C4-2B (cell line): Measurements from ENCODE around the gene ZNF674.

Experiments
- ZFX ChIP-seq: fragments of 450-650 bp; IDR thresholded peaks from 2 replicates; pipeline ENCODE4 v1.6.1; 2017
- TF ChIP-seq, protein P1 (sequence below): fragments of 450-650 bp; conservative IDR thresholded peaks from 2 replicates; pipeline ENCODE4 v1.5.1; 2017; ENCODE audit warnings: mild to moderate bottlenecking

DNA sequence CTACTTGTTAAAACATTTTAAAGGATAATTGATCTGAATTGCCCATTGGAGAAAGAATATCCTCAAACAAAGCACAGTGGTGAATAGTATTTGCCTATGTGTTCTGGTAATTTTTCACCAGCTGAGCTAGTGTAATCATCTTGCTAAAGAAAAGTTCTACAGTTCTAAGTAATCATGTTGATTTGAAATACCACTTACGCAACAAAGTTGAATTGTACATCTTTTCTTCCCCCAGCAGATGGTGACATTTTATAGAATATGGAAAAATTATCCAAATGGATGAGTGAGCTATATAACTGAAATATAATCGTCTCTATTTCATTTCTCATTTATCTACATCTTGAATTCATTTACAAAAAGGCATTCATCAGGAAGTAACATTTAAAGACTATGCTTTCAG is 9.7 kb upstream of the ZNF674 start:
- TF ChIP-seq, protein P1, sequence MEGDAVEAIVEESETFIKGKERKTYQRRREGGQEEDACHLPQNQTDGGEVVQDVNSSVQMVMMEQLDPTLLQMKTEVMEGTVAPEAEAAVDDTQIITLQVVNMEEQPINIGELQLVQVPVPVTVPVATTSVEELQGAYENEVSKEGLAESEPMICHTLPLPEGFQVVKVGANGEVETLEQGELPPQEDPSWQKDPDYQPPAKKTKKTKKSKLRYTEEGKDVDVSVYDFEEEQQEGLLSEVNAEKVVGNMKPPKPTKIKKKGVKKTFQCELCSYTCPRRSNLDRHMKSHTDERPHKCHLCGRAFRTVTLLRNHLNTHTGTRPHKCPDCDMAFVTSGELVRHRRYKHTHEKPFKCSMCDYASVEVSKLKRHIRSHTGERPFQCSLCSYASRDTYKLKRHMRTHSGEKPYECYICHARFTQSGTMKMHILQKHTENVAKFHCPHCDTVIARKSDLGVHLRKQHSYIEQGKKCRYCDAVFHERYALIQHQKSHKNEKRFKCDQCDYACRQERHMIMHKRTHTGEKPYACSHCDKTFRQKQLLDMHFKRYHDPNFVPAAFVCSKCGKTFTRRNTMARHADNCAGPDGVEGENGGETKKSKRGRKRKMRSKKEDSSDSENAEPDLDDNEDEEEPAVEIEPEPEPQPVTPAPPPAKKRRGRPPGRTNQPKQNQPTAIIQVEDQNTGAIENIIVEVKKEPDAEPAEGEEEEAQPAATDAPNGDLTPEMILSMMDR = peak; percentile 41
- no peak for TF ChIP-seq ZFX
